NT2/D1 (cell line): Measurements from ENCODE around the gene HHIP.

Experiments used
- SUZ12 ChIP-seq: IDR thresholded peaks from 2 replicates; pipeline ENCODE4 v1.6.1; 2011; ENCODE audit not compliant: insufficient read length, insufficient read depth; ENCODE audit errors: extremely low read depth
- YY1 ChIP-seq: IDR thresholded peaks from 2 replicates; pipeline ENCODE4 v1.6.1; 2011; ENCODE audit not compliant: insufficient read length, insufficient read depth
- ZNF274 ChIP-seq: IDR thresholded peaks from 2 replicates; pipeline ENCODE4 v1.6.1; 2011; ENCODE audit warnings: mild to moderate bottlenecking, low read depth, low read length

- TF ChIP-seq ZNF274 (no peak), YY1 (no peak), SUZ12 (no peak)
These were observed 76.0 kb downstream of the HHIP start for GRCh38 chr4:144721994-144722393.
